Calu3 (cell line): ENCODE data around the gene MRFAP1. TPM values are rescaled to one million over a fixed set of nuclear protein-coding genes. Genes with fewer than 3 reads are reported as not detected.

Source experiments
- BruUV-seq: library from RNA; stranded (reverse); fragments of 400-500 nt; replicated peaks from 2 replicates; lab custom pipeline; 2021; lab: Mats Ljungman, UMichigan
- CTCF ChIA-PET: fragments of 300-600 bp; sonication (Branson Sonifier 250); formaldehyde crosslinking; loops from one replicate; lab custom pipeline; 2022; ENCODE audit warnings: antibody characterized with exemption; lab: Charles Lee
- DNase-seq: peaks from one replicate; pipeline ENCODE4 v3.0.0; 2022
- H3K27ac Mint-ChIP-seq: one replicate; pipeline ENCODE4 v1.8.0; 2022; ENCODE audit warnings: mixed read lengths; ENCODE audit not compliant: unreplicated experiment
- H3K27me3 Mint-ChIP-seq: one replicate; pipeline ENCODE4 v1.8.0; 2022; ENCODE audit warnings: mixed read lengths; ENCODE audit not compliant: unreplicated experiment
- H3K36me3 Mint-ChIP-seq: one replicate; pipeline ENCODE4 v1.8.0; 2022; ENCODE audit warnings: mild to moderate bottlenecking, moderate library complexity, mixed read lengths; ENCODE audit not compliant: insufficient read depth, unreplicated experiment
- H3K4me1 Mint-ChIP-seq: one replicate; pipeline ENCODE4 v1.8.0; 2022; ENCODE audit warnings: mild to moderate bottlenecking, low read depth, mixed read lengths; ENCODE audit not compliant: unreplicated experiment
- H3K4me3 Mint-ChIP-seq: one replicate; pipeline ENCODE4 v1.8.0; 2022; ENCODE audit warnings: mild to moderate bottlenecking, low read depth, moderate library complexity, mixed read lengths; ENCODE audit not compliant: unreplicated experiment
- H3K9me3 Mint-ChIP-seq: one replicate; pipeline ENCODE4 v1.8.0; 2022; ENCODE audit warnings: low read depth, mixed read lengths; ENCODE audit not compliant: unreplicated experiment
- CTCF ChIP-seq: fragments of 200-600 bp; IDR thresholded peaks from one replicate; pipeline ENCODE4 v1.8.0; 2022; ENCODE audit warnings: antibody characterized with exemption; ENCODE audit not compliant: unreplicated experiment
- intact Hi-C: fragments of 100-400 bp; cut with micrococcal nuclease; formaldehyde crosslinking; loops from one replicate; pipeline ENCODE4 v1.10.0; 2022; ENCODE audit not compliant: unreplicated experiment
- total RNA-seq: library from RNA; stranded (reverse); gene quantifications from 2 replicates; pipeline ENCODE4 v1.2.3, GENCODE V29; 2022

Gene MRFAP1
- total RNA-seq, 1 experiment from 2014 or later, result 151 TPM

DNA sequence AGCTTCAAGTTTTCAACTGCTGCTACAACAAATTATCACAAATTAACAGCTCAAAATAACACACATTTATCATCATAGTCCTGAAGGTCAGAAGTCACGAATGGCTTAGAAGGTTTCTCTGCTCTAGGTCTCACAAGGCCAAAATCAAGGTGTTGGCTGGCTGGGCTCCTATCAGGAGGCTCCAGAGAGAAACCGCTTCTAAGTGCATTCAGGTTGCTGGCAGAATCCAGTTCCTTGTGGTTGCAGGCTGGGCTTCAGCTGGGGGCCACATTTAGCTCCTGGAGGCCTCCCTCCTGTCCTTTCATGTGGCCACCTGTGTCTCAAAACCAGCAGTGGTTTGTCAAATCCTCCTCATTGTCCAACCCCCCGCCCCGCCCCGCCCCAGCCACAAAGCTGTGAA is 15.4 kb downstream of the MRFAP1 start:
- Mint-ChIP-seq H3K27ac (no peak overlapping the region), H3K4me3 (no peak overlapping the region), H3K36me3 (no peaks in the 10 kb centered on the region), H3K9me3 (no peaks in the 10 kb centered on the region), H3K27me3 (peaks cover 18% of the 10 kb centered on the region), H3K4me1 (no peaks in the 10 kb centered on the region)
- CTCF ChIA-PET, result no interaction called here
- no TSS peak for BruUV-seq
- no peak for TF ChIP-seq CTCF
- no peak for DNase-seq
- intact Hi-C loops, result no loop called here

DNA sequence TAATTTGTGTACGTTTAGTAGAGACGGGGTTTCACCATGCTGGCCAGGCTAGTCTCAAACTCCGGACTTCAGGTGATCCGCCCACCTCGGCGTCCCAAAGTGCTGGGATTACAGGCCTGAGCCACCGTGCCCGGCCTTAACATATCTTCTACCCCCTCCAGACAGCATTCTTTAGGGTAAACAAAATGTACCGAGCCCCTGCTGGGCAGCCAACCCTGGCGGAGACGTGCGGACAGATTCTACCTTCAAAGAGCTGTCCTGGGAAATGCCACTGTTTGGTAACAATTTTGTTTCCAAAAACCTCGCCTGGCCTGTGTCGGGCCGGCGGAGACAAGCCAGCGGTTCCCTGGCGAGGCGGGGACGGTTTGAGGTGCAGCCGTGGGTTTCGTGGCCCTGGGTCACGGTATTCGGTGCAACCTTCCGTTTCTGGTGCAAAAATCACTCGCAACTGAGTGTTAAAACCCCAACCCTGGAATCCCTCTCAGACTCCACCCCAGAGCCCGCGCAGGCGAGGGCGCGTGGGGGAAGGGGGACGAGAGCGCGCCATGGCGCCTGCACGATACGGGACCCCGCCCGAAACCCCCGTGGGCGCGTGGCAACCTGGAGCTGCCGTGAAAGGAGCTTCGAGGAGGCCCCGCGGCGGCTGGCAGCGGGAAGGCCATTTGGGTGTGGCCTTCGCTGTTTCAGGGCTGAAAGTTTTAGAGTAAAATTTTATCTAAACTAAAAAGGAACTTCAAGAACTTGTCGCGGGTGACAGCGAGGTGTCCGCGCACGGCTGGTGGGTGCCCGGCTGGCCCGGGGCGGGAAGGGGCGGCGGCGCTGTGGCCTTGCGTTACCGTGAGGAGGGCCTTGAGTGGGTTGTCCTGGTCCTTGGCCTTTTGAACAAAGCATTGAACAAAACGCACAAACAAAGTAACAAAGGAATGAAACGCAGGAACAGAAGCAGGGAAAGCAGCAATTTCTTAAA is 17.0 kb downstream of the MRFAP1 start:
- no TSS peak for BruUV-seq

DNA sequence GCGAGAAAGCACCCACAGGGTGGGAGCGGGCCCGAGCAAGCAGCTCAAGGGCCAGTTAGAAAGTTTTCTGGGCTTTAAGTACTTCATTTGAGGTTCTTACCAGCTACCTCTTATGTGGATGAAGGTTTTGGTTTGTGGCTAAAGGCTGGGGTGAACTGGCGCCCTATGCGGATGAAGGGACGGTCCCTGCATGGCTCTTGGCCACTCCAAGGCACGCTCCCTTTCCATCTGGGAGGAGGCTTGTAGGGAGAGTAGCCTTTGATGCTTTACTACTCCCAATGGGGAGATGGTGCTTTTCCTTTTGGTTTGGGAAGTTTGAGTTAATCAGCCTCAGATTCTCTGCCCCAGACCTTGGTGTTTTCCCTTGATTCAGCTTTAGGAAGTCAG is 17.7 kb downstream of the MRFAP1 start:
- Mint-ChIP-seq H3K4me1 (no peaks in the 10 kb centered on the region), H3K4me3 (peak overlapping the region; percentile 54), H3K36me3 (no peaks in the 10 kb centered on the region), H3K27me3 (peaks cover 40% of the 10 kb centered on the region), H3K27ac (no peak overlapping the region), H3K9me3 (no peaks in the 10 kb centered on the region)
- no peak for TF ChIP-seq CTCF
- no peak for DNase-seq
- CTCF ChIA-PET, result no interaction called here
- BruUV-seq, result no TSS peak
- intact Hi-C loops, result no loop called here

More for the DNA sequence above, 17.0 kb downstream of the MRFAP1 start:
- DNase-seq, result no peak
- CTCF ChIA-PET, result no interaction called here
- peaks cover 34% of the 10 kb centered on the region for H3K27me3 Mint-ChIP-seq
- intact Hi-C loops, result no loop called here
- H3K4me1 Mint-ChIP-seq, result no peaks in the 10 kb centered on the region
- H3K9me3 Mint-ChIP-seq, result no peaks in the 10 kb centered on the region
- no peak for TF ChIP-seq CTCF
- no peaks in the 10 kb centered on the region for H3K36me3 Mint-ChIP-seq
- H3K27ac Mint-ChIP-seq, result no peak overlapping the region
- no peak overlapping the region for H3K4me3 Mint-ChIP-seq

GRCh38 chr4:6658597-6659075 is 18.2 kb downstream of the MRFAP1 start:
- CTCF ChIA-PET, result no interaction called here

More at GRCh38 chr4:6658597-6659075, 18.2 kb downstream of the MRFAP1 start:
- H3K36me3 Mint-ChIP-seq, result no peaks in the 10 kb centered on the region
- peak; percentile 12 for DNase-seq
- no TSS peak for BruUV-seq
- TF ChIP-seq CTCF, result no peak
- intact Hi-C loops, result no loop called here
- peak overlapping the region; percentile 54 for H3K4me3 Mint-ChIP-seq
- no peaks in the 10 kb centered on the region for H3K9me3 Mint-ChIP-seq
- no peaks in the 10 kb centered on the region for H3K4me1 Mint-ChIP-seq
- peaks cover 45% of the 10 kb centered on the region for H3K27me3 Mint-ChIP-seq
- H3K27ac Mint-ChIP-seq, result no peak overlapping the region
